ENCODE data around the gene DUSP5.

DNA sequence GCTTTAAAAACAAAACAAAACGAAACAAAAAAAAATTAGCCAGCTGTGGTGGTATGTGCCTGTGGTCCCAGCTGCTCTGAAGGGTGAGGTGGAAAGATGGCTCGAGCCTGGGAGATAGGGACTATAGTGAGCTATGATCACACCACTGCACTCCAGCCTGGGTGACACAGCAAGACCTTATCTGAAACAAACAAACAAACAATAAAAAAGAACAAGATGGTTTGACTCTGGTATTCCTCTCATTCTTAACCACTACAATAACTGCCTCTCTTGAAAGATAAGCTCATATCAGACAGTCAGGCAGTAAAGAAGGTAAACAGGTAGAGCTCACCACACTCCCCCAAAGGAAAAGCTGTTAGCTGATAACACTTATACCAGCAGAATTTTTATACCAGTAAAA lies 14.1 kb upstream of the DUSP5 start:
- TF ChIP-seq RAD21 (IDR thresholded peaks at IDR 0.05; ENCODE audit: low read depth) (no peak), CEBPB (IDR thresholded peaks at IDR 0.05) (no peak), EP300 (IDR thresholded peaks at IDR 0.05; ENCODE audit: borderline replicate concordance) (no peak), TEAD4 (IDR thresholded peaks at IDR 0.05) (no peak), YY1 (IDR thresholded peaks at IDR 0.05; ENCODE audit: low read depth) (no peak), TCF12 (IDR thresholded peaks at IDR 0.05; ENCODE audit: low read depth) (no peak), ZBTB7A (IDR thresholded peaks at IDR 0.05; ENCODE audit: low read depth) (no peak), EGR1 (IDR thresholded peaks at IDR 0.05) (no peak), CREB1 (IDR thresholded peaks at IDR 0.05; ENCODE audit: low read depth) (no peak)
- TF ChIP-seq, protein P1, sequence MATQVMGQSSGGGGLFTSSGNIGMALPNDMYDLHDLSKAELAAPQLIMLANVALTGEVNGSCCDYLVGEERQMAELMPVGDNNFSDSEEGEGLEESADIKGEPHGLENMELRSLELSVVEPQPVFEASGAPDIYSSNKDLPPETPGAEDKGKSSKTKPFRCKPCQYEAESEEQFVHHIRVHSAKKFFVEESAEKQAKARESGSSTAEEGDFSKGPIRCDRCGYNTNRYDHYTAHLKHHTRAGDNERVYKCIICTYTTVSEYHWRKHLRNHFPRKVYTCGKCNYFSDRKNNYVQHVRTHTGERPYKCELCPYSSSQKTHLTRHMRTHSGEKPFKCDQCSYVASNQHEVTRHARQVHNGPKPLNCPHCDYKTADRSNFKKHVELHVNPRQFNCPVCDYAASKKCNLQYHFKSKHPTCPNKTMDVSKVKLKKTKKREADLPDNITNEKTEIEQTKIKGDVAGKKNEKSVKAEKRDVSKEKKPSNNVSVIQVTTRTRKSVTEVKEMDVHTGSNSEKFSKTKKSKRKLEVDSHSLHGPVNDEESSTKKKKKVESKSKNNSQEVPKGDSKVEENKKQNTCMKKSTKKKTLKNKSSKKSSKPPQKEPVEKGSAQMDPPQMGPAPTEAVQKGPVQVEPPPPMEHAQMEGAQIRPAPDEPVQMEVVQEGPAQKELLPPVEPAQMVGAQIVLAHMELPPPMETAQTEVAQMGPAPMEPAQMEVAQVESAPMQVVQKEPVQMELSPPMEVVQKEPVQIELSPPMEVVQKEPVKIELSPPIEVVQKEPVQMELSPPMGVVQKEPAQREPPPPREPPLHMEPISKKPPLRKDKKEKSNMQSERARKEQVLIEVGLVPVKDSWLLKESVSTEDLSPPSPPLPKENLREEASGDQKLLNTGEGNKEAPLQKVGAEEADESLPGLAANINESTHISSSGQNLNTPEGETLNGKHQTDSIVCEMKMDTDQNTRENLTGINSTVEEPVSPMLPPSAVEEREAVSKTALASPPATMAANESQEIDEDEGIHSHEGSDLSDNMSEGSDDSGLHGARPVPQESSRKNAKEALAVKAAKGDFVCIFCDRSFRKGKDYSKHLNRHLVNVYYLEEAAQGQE (IDR thresholded peaks at IDR 0.05; ENCODE audit: low read depth) = no peak

All from Ishikawa (cell line).